GM12891 (cell line): ENCODE data around the gene PRSS23.

Source experiments
- DNase-seq: peaks from one replicate; pipeline ENCODE4 v3.0.0; 2011; ENCODE audit warnings: low spot score; ENCODE audit not compliant: insufficient read length
- FAIRE-seq: peaks from 2 replicates; lab custom pipeline; 2011; peaks lifted over from hg19 to GRCh38; lab: Jason Lieb, UNC
- PAX5 ChIP-seq: IDR thresholded peaks from 2 replicates; pipeline ENCODE4 v1.6.1; 2011; ENCODE audit warnings: low read length, moderate library complexity, mild to moderate bottlenecking; ENCODE audit not compliant: insufficient read depth, severe bottlenecking
- POLR2A ChIP-seq: IDR thresholded peaks from 2 replicates; pipeline ENCODE4 v1.6.1; 2011; ENCODE audit warnings: low read depth, low read length, control low read depth
- POLR2AphosphoS5 ChIP-seq: IDR thresholded peaks from 2 replicates; pipeline ENCODE4 v1.6.1; 2011; ENCODE audit warnings: low read depth, low read length, control low read depth
- POU2F2 ChIP-seq: IDR thresholded peaks from 2 replicates; pipeline ENCODE4 v1.6.1; 2011; ENCODE audit warnings: low read depth, mild to moderate bottlenecking, control low read depth, low read length, moderate library complexity
- SPI1 ChIP-seq: IDR thresholded peaks from 2 replicates; pipeline ENCODE4 v1.6.1; 2011; ENCODE audit warnings: low read depth, low read length, control low read depth
- TAF1 ChIP-seq: IDR thresholded peaks from 2 replicates; pipeline ENCODE4 v1.6.1; 2011; ENCODE audit warnings: low read depth, low read length, control low read depth

Gene PRSS23

DNA sequence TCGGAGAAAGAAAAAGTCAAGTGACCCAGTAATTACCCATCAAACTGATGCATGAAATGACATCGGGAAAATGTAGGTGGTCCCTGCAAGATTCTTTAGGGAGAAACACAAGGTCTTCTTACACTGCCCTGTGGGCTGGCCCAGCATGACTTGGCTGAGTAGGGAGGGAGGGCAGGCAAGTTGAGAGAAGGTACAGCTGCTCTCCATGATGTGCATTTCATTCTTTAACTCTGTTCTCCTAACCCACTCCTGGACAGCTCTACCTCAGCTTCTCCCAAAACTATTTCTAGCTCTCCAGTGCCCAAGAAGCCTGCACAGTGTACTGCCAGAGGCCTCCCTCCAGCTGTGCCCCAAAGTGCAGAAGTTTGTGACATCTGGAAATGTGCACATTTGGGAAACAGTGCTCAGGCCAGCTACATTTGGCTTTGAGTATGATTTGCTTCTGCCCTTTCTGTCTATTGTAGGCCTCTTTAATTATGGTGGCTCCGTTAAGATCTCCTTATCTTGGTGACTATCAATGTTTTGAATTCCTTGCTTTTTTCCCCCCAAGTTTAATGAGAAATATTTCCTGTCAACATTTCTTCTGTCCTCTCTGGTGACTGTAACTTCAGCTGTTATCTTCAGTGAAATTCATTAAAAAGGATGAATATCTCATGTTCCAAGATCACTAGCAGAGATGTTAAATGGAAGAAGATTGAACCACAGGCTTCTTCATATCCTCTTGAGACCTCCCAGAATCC is 26.7 kb upstream of the PRSS23 start:
- no peak for TF ChIP-seq PAX5
- TF ChIP-seq POLR2AphosphoS5, result no peak
- no peak for TF ChIP-seq POLR2A
- no peak for TF ChIP-seq POU2F2
- TF ChIP-seq TAF1, result no peak
- TF ChIP-seq SPI1, result no peak
- no peak for DNase-seq
- no peak for FAIRE-seq

DNA sequence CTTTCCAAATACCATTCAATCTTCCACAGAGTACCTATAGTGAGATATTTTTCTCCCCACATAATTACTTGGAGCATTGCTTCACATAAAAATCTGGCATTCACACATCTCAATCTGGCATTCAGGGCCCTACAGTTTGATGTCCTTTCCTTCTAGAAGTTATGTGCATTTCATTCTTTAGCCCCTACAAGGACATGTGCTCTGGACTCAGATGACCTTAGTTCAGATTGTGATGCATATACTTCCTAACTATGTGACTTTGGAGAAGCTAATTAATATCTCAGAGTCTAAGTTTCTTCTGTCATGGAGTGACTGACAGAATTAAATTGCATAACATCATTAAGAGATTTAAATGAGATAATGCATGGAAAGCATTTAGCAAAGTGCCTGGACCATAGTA is 25.9 kb upstream of the PRSS23 start:
- no peak for TF ChIP-seq POU2F2
- no peak for TF ChIP-seq SPI1
- no peak for TF ChIP-seq TAF1
- no peak for TF ChIP-seq POLR2A
- no peak for TF ChIP-seq POLR2AphosphoS5
- TF ChIP-seq PAX5, result no peak
- DNase-seq (no peak), FAIRE-seq (no peak)

DNA sequence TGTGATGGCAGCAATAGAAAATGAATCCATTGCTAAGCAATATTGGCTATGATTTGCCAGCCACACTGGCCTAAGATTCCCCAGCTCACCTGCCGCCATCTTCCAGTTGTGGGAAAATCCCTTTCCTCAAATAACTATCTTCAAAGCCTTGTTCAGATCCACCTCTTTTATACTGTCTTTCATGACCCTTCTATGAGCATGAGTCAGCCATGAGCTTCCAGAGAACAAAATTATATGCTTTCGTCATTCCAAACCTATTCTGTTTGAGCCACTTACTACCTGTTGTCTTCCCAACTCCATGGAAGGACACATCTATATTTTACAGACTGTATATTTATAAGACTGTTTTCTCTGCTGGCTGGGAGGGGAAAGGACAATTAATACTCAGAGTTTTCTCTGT is 25.0 kb upstream of the PRSS23 start:
- no peak for FAIRE-seq
- DNase-seq, result no peak
- TF ChIP-seq PAX5, result no peak
- no peak for TF ChIP-seq POU2F2
- TF ChIP-seq POLR2A, result no peak
- no peak for TF ChIP-seq TAF1
- no peak for TF ChIP-seq POLR2AphosphoS5
- no peak for TF ChIP-seq SPI1

DNA sequence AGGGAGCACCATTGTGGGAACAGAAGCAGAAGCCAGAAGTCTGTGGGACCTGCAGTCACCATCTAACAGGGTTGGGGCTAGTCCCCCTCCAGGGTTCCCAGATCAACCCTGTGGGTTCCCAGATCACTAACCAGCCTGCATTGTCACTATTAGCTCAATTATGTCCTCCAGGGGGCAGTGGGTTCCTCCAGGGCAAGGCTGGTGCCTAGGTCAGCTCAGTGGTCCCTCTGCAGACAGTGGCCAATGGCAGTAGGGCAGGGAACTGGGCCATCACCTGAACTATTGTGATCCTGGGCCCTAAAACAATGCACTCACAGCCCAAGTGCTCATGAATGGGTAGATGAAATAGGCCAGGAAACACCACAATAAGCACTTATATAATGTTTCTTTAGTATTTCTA is 18.8 kb upstream of the PRSS23 start:
- TF ChIP-seq PAX5 (no peak), SPI1 (no peak), POLR2A (no peak), POU2F2 (no peak), POLR2AphosphoS5 (no peak), TAF1 (no peak)
- no peak for FAIRE-seq
- no peak for DNase-seq

DNA sequence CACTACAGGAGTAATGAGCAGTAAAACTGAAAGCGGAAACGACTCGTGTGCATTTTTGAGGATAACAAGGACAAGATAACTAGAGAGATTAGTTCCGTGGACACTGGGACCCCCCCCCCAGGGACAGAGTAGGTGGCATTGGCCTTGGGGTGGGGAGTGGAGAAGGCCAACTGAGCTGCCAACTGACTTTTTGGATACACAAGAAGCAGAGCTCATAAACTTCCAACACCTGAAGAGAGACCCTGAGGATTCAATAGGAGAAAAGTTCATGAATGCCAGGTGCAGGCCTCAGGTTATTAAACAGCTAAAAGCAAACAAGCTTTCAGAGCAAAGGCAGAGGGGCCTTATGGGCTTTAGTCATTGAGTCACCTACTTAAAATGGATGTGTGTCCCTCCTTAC is 17.6 kb upstream of the PRSS23 start:
- FAIRE-seq (no peak), DNase-seq (no peak)
- no peak for TF ChIP-seq POLR2AphosphoS5
- TF ChIP-seq SPI1, result no peak
- TF ChIP-seq TAF1, result no peak
- no peak for TF ChIP-seq PAX5
- TF ChIP-seq POLR2A, result no peak
- TF ChIP-seq POU2F2, result no peak

DNA sequence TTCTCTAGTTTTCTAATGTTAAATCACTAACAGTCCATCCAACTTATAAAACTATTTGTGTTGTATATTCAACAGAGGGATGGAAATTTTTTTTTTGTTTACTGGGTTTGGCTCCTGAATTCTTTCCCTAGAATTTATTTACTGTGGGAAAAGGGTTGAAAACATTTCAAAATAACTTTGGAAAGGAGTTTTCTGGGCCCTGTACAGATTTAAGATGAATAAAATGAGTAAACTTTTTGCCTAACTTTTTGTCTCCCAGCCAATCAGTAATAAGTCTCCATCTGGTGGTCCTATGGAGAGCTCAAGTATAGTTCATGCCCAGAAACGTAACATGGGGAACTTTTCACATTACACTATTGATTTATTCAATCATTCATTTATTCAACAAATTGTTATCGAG is 16.7 kb upstream of the PRSS23 start:
- DNase-seq (no peak), FAIRE-seq (no peak)
- TF ChIP-seq POU2F2 (no peak), SPI1 (no peak), POLR2AphosphoS5 (no peak), PAX5 (no peak), TAF1 (no peak), POLR2A (no peak)

DNA sequence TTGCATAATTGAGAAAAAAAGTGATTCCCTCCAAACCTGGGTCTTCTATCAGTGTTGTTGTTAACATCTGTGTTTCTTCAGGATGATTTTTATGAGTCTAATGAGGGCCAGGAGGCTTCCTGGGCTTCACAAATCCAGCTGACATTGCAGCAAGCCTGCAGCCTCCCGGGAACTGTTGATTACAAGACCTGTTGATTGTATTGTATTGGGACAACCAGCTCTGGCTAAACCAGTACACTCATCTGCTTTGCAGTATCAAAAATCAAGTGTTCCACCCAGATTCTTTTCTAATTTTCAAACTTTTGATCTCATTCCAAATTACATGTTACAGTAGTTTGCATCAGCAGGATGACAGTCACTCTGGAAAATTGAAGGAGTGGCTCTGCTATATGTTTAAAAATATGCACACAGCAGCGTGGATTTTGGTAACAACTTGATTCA is 16.1 kb upstream of the PRSS23 start:
- DNase-seq (no peak), FAIRE-seq (no peak)
- TF ChIP-seq SPI1, result no peak
- no peak for TF ChIP-seq PAX5
- TF ChIP-seq TAF1, result no peak
- TF ChIP-seq POU2F2, result no peak
- TF ChIP-seq POLR2AphosphoS5, result no peak
- no peak for TF ChIP-seq POLR2A

DNA sequence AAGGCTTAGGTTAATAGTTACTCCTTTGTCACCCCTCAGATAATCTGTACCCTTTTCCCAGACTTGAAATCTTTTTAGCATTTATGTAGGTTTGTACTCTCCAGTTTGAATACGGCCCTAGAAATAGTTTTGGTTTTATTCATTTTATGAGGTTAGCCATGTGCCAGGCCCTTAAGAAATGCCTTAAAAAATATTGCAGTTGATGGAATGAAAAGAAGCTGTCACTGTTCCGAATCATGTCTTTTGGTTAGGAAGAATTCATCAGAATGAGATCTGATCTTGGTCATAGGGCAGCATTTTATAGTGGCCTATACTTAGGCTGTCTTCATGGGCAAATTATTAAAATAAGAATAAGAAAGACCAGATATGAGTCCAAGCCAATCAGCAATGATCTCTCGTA is 14.8 kb upstream of the PRSS23 start:
- TF ChIP-seq TAF1, result no peak
- TF ChIP-seq POLR2A, result no peak
- no peak for TF ChIP-seq SPI1
- no peak for TF ChIP-seq POLR2AphosphoS5
- TF ChIP-seq PAX5, result no peak
- no peak for TF ChIP-seq POU2F2
- FAIRE-seq, result no peak

DNA sequence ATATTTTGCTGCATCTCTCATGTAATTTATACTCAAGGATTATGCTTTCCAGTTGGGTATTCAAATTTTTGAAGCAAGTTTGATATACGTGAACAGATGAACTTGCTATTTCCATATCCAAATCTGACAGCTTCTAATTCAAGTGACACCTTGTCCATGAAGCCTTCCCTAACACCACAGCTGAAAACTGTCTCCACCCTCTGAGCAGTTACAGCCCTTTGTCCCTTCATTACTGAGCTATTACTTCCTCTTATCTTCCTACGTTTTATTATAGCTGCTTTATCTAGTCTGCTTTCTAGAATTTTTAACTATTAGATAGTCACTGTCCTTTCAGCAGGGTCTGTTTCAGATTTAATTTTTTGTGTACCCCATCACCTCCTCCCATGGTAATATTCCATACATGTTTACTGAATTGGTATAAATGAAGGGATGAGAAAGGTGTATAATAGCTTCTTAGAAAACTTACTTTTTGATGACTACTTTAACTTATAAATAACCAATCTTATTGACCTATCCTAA is 13.3 kb upstream of the PRSS23 start:
- TF ChIP-seq POLR2AphosphoS5 (no peak), SPI1 (no peak), POU2F2 (no peak), PAX5 (no peak), TAF1 (no peak), POLR2A (no peak)
- DNase-seq, result no peak
- no peak for FAIRE-seq

More for the DNA sequence above, 14.8 kb upstream of the PRSS23 start:
- no peak for DNase-seq
